Sciatic nerve (tissue), 2 donors: ENCODE data around the gene PRKN. TPM values are rescaled to one million over a fixed set of nuclear protein-coding genes. Genes with fewer than 3 reads are reported as not detected.
"Not testable (repeated sequence)": the region's sequence is repeated elsewhere in the genome, so short reads cannot be mapped to it uniquely, and the experiment has no call there.

Source experiments
- ATAC-seq: fragments of 200-7000 bp; cut with Tn5 transposase; one replicate; pipeline ENCODE4 v1.9.1; 2020; ENCODE audit warnings: mild to moderate bottlenecking, moderate library complexity
- DNase-seq: peaks from one replicate; pipeline ENCODE4 v3.0.0-alpha.2; 2020; ENCODE audit warnings: low spot score
- intact Hi-C: fragments of 100-400 bp; cut with DNase I; formaldehyde crosslinking; loops from one replicate; pipeline ENCODE4 v1.14.2; 2022
- total RNA-seq: library from RNA; stranded (reverse); fragmentation: NEBNext Ultra II Directional; extraction: Animal tissue kit (Norgen Biotek cat#: 25700); gene quantifications from one replicate; pipeline ENCODE4 v1.2.1, GENCODE V29; 2021
- donor health status: DM: no; HTN: no; CAD: no.
- donor health status: DM: no; HTN: no; CAD: no.

Gene PRKN
- total RNA-seq, 1 donor from 2014 or later = 15.9 TPM

- intact Hi-C loops = no loop called here
- ATAC-seq (no peak), DNase-seq (no peak)
These were observed 1373.2 kb downstream of the PRKN start for GRCh38 chr6:161354276-161354840.

GRCh38 chr6:161353208-161353613 is 1374.4 kb downstream of the PRKN start:
- DNase-seq = no peak

GRCh38 chr6:161351858-161352257 is 1375.7 kb downstream of the PRKN start:
- ATAC-seq = no peak
- DNase-seq = no peak
- intact Hi-C loops = no loop called here

More at GRCh38 chr6:161353208-161353613, 1374.4 kb downstream of the PRKN start:
- intact Hi-C loops = no loop called here
- peak; percentile 72 for ATAC-seq

GRCh38 chr6:161349886-161350285 is 1377.7 kb downstream of the PRKN start:
- intact Hi-C loops = no loop called here
- ATAC-seq (no peak), DNase-seq (no peak)

- ATAC-seq (no peak), DNase-seq (no peak)
- intact Hi-C loops = no loop called here
These were observed 1379.0 kb downstream of the PRKN start for GRCh38 chr6:161348628-161348994.

GRCh38 chr6:161347988-161348627 is 1379.5 kb downstream of the PRKN start:
- intact Hi-C loops = no loop called here
- DNase-seq (no peak), ATAC-seq (no peak)

GRCh38 chr6:161347125-161347524 is 1380.4 kb downstream of the PRKN start:
- intact Hi-C loops = no loop called here
- no peak for DNase-seq
- no peak for ATAC-seq

- intact Hi-C loops = no loop called here
- ATAC-seq = peak; percentile 55
- no peak for DNase-seq
These were observed 1380.8 kb downstream of the PRKN start for GRCh38 chr6:161346717-161347116.

GRCh38 chr6:161344626-161345025 is 1382.9 kb downstream of the PRKN start:
- intact Hi-C loops = no loop called here
- no peak for ATAC-seq
- no peak for DNase-seq

GRCh38 chr6:161342039-161342438 is 1385.5 kb downstream of the PRKN start:
- ATAC-seq = no peak
- intact Hi-C loops = no loop called here
- DNase-seq = no peak

- intact Hi-C loops = no loop called here
- DNase-seq = no peak
- ATAC-seq = no peak
These were observed 1385.9 kb downstream of the PRKN start for GRCh38 chr6:161341638-161342037.

- intact Hi-C loops = no loop called here
These were observed 1389.6 kb downstream of the PRKN start for GRCh38 chr6:161338015-161338414.

GRCh38 chr6:161336479-161336878 is 1391.1 kb downstream of the PRKN start:
- ATAC-seq (no peak), DNase-seq (no peak)
- intact Hi-C loops = no loop called here

More at GRCh38 chr6:161338015-161338414, 1389.6 kb downstream of the PRKN start:
- DNase-seq (no peak), ATAC-seq (no peak)

- intact Hi-C loops = no loop called here
- no peak for DNase-seq
- ATAC-seq = no peak
These were observed 1394.2 kb downstream of the PRKN start for GRCh38 chr6:161333410-161333809.

GRCh38 chr6:161331402-161332081 is 1396.0 kb downstream of the PRKN start:
- intact Hi-C loops, ATAC-seq: not testable (repeated sequence)

GRCh38 chr6:161327360-161327953 is 1400.1 kb downstream of the PRKN start:
- intact Hi-C loops = no loop called here
- ATAC-seq = no peak
- no peak for DNase-seq

More at GRCh38 chr6:161331402-161332081, 1396.0 kb downstream of the PRKN start:
- not testable (repeated sequence) for DNase-seq

GRCh38 chr6:161319231-161319630 is 1408.3 kb downstream of the PRKN start:
- intact Hi-C loops = no loop called here
- ATAC-seq (peak; percentile 85), DNase-seq (no peak)

GRCh38 chr6:161318456-161318855 is 1409.1 kb downstream of the PRKN start:
- intact Hi-C loops = no loop called here
- ATAC-seq (peak; percentile 92), DNase-seq (no peak)

- ATAC-seq = no peak
- no peak for DNase-seq
- intact Hi-C loops = no loop called here
These were observed 1411.0 kb downstream of the PRKN start for GRCh38 chr6:161316531-161316930.
